ENCODE data around the gene C6orf15.

DNA sequence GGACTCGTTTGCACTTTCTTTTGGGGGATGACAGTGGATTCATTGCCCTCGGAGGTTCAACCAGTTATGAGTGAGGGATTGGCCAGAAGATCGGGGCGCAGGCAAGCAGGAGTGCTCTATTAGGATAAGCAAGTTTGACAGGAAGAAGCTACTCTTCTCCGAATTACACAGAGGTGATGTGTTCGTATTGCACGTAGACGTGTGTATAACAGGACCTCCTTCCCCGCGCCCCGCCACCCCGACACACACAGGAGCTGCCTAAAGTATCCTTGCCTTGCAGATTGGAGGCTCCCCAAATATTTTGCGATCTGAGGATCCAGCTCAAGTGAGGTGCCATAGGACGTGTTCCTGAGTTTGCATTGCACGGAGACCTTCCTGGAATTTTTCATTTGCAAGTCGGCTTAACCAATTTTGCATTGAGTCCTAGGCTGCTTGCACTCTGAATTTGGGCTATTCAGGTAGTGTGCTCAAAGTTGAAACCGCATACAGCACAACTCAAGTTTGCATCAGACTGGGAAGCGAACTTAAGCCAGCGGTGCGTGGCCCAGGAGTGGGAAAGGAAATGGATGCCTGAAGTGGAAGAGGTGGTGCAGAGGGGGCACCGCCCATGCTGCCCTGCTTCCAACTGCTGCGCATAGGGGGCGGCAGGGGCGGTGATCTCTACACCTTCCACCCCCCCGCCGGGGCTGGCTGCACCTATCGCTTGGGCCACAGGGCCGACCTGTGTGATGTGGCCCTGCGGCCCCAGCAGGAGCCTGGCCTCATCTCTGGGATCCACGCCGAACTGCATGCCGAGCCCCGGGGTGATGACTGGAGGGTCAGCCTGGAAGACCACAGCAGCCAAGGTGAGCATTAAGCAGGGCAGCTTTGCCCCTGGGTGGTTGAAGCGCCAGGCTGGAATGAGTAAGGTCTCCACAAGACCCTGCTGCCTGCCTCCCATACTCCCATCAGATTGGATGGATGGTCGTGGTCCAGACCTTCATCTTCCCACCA, 46.8 kb upstream of the C6orf15 start:
- no peak for TF ChIP-seq SMAD4 (CRISPR knock-in tag; IDR thresholded peaks at IDR 0.05)
- TF ChIP-seq, protein P1, sequence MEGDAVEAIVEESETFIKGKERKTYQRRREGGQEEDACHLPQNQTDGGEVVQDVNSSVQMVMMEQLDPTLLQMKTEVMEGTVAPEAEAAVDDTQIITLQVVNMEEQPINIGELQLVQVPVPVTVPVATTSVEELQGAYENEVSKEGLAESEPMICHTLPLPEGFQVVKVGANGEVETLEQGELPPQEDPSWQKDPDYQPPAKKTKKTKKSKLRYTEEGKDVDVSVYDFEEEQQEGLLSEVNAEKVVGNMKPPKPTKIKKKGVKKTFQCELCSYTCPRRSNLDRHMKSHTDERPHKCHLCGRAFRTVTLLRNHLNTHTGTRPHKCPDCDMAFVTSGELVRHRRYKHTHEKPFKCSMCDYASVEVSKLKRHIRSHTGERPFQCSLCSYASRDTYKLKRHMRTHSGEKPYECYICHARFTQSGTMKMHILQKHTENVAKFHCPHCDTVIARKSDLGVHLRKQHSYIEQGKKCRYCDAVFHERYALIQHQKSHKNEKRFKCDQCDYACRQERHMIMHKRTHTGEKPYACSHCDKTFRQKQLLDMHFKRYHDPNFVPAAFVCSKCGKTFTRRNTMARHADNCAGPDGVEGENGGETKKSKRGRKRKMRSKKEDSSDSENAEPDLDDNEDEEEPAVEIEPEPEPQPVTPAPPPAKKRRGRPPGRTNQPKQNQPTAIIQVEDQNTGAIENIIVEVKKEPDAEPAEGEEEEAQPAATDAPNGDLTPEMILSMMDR (IDR thresholded peaks at IDR 0.05): no peak
- TF ChIP-seq CREB1 (CRISPR knock-in tag; IDR thresholded peaks at IDR 0.05): 0 out of 2 replicates have a peak, but pooled peaks have one; percentile 20
- TF ChIP-seq, protein P2, sequence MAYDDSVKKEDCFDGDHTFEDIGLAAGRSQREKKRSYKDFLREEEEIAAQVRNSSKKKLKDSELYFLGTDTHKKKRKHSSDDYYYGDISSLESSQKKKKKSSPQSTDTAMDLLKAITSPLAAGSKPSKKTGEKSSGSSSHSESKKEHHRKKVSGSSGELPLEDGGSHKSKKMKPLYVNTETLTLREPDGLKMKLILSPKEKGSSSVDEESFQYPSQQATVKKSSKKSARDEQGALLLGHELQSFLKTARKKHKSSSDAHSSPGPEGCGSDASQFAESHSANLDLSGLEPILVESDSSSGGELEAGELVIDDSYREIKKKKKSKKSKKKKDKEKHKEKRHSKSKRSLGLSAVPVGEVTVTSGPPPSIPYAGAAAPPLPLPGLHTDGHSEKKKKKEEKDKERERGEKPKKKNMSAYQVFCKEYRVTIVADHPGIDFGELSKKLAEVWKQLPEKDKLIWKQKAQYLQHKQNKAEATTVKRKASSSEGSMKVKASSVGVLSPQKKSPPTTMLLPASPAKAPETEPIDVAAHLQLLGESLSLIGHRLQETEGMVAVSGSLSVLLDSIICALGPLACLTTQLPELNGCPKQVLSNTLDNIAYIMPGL (CRISPR knock-in tag; IDR thresholded peaks at IDR 0.05): no peak
- no peak for TF ChIP-seq CBFB (CRISPR knock-in tag; IDR thresholded peaks at IDR 0.05; ENCODE audit: low read depth)
- TF ChIP-seq ZNF512 (CRISPR knock-in tag; IDR thresholded peaks at IDR 0.05; ENCODE audit: borderline replicate concordance): no peak
- TF ChIP-seq KAT7 (CRISPR knock-in tag; IDR thresholded peaks at IDR 0.05; ENCODE audit: borderline replicate concordance): no peak

Data from WTC11 (cell line).